Heart left ventricle (tissue), 13 donors: ENCODE data around the gene HDAC4.

ENCODE experiments used
- CTCF ChIP-seq, 12 donors: fragments of 200-600 bp; sonication (generic) in 4 of 12; IDR thresholded peaks; one replicate each; pipeline versions ENCODE4 v1.5.0 to v1.8.0; 2018 to 2022; ENCODE audit warnings: antibody characterized with exemption in 12 of 12, mild to moderate bottlenecking in 5 of 12
- POLR2A ChIP-seq, 2 donors: fragments of 450-650 bp; IDR thresholded peaks; one replicate each; pipeline ENCODE4 v1.6.1; 2017; ENCODE audit warnings: antibody characterized with exemption in 2 of 2, mild to moderate bottlenecking in 2 of 2, moderate library complexity in 2 of 2
- donor health status: ischemic (EF 13 %, LVEDD 7.1; RV severe dilation, severe dysfunction).
- donor health status: DM: no; HTN: yes; CAD: no.
- donor health status: DM: no; HTN: no; CAD: no.
- donor health status: ischemic (EF 25% LVEDD 6.9; RV normal size, moderate dysfunction).
- donor health status: ischemic (EF 25% LVEDD 5.7; RV mildly dilated, moderate dysfunction).
- donor health status: ischemic (EF 35%, LVEDD 5.7; RV mildly dilated, moderate dysfunction).
- donor health status: nonischemic (EF 11% LVEDD 7.7; RV severe dilation, severe dysfunction).
- donor health status: DM: yes; HTN: yes; CAD: no.
- donor health status: PGD.
- donor health status: ischemic (EF 29% LVEDD 5.4; RV normal size, mild dysfunction).
- donor health status: nonischemic (EF 23%, LVEDD 6.1; RV moderate dilation, normal function).

GRCh38 chr2:239315308-239315707, 85.5 kb downstream of the HDAC4 start:
- TF ChIP-seq POLR2A (IDR thresholded peaks at IDR 0.05) (no peak), CTCF (IDR thresholded peaks at IDR 0.05) (no peak)
